GM18873 (cell line): ENCODE measurements around the gene RNF8.

Experiments used
- ATAC-seq: cut with Tn5 transposase; IDR thresholded peaks from one replicate; pipeline ENCODE4 v1.9.1; 2021; ENCODE audit warnings: mild to moderate bottlenecking, moderate library complexity, moderate number of reproducible peaks; ENCODE audit not compliant: unreplicated experiment, low FRiP score

Gene RNF8

GRCh38 chr6:37354526-37355384, 972 bp downstream of the RNF8 start:
- ATAC-seq: no peak

- no peak for ATAC-seq
Observed at GRCh38 chr6:37357288-37357687, 3.5 kb downstream of the RNF8 start.

DNA sequence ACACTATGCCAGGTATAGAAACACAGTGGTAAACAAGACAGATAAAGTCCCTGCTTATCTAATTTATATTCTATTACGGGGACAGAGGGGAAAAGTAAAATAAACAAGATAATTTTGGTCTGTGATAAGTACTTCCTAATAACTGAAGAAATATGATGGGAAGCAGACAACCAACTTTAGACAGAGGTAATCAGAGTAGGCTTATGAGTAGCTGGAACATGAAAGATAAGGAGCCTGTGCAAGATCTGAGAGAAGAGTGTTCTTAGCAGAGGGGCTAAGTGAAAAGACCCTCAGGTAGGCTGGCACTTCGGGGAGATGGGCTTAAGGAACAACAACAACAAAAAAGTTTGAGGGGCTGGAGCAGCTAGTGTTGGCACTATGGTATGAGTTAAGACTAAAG, 4.1 kb downstream of the RNF8 start:
- no peak for ATAC-seq

DNA sequence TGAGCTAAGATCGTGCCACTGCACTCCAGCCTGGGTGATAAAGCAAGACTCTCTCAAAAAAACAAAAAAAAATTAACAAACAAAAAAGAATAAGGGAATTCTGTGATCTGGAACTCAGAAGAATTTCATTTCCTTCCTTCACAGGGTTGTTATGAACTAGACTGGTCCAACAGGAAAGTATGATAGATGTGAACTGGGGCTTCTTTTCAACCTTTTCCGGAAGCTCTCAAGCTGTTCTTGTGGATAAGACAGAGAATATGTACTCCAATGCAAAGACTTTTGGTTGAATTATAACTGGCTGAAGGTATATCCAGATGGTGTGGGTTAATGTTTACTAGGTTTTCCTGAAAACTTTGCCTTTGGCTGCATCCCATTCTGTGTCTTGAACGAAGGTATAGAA, 5.3 kb downstream of the RNF8 start:
- ATAC-seq: no peak

DNA sequence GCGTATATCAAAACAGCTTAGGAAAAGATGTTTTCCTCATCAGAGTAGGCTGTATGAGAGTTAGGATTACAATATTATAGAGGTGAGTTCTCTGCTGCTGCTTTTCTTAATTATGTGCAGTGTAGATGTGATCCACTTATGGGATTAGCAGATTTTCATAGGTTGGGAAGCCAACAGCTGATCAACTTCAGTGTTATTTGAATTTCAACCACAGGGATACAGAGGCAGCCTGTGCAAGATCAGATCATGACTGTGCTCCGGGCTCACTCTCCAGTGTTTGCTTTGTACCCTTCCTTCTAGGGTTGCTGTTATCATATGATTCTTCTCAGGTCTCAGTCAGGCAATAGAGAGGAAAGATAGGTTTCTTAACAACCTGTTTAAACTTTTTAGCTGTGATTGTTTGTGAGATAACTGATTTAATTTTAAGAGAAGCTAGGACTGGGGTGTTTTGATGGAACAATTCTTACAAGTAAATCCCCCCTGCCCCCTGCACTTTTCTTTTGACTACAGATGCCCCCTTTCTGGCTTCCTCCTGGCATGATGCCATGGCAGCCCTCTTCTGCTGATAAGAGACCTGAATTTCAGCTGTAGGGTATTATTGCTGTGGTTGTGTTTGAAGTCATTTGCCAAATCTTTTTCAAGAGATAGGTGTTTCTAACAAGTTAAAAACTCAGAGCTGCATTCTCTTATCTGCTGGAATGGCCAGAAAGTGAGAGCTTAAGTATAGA, 8.5 kb downstream of the RNF8 start:
- no peak for ATAC-seq

DNA sequence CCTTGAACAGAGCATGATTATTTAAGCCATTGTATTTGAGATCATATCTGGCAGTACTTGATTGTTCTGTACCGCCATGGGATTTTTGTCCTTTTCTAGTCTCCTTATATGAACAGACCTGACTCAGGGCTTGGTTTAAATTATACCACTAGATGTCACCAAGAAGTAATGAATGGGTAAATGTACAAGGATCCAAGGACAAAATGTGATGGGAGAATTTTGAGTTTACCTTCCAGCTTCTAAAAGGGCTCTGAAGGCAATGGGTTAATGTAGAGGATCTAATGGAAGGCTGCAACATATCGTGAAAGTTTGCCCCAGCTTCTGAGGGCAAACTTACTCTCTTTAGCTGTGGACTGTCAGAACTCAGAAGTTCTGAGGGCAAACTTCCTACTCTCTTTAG, 12.0 kb downstream of the RNF8 start:
- no peak for ATAC-seq

GRCh38 chr6:37366910-37367309, 13.1 kb downstream of the RNF8 start:
- no peak for ATAC-seq

GRCh38 chr6:37368961-37369320, 15.2 kb downstream of the RNF8 start:
- ATAC-seq: no peak

DNA sequence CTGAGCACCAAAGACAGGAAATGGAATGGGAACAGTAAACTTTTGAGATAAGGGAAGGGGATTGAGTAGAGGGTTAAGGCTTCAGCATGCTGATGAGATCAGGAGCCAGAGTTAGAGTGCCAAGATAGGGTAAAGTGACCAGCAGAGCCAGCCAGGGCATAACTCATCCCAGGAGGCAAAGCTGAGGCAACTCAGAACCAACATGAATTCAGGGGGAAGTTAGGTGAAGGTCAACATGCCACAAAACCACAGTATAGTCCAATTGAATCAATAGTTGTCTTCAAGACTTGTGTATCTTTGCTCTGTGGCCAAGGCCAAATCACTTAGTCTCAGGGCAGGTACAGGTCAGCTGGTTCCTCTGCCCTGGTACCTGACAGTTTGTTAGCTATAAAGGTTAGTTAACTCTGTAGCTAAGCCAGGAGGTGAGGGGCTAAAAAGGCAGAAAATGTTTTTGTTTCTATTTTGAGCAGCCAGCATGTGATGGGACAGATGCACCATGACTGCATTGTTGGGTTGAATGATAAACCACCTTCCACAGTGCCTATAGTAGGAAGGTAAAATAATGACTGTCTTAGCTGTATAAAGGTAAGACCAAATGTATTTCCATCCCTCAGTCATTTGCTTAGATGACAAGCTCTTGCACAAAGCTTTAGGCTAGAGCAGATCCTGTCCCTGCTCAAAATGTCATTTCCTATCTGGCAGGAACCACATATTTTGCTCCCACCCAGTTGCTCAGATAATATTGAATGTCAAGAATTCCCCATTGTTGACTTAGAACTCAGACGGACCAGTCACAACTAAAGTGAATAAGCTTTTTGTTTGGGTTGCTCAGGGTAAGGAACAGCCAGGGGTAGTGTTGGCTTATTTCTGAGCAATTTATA, 15.8 kb downstream of the RNF8 start:
- no peak for ATAC-seq

DNA sequence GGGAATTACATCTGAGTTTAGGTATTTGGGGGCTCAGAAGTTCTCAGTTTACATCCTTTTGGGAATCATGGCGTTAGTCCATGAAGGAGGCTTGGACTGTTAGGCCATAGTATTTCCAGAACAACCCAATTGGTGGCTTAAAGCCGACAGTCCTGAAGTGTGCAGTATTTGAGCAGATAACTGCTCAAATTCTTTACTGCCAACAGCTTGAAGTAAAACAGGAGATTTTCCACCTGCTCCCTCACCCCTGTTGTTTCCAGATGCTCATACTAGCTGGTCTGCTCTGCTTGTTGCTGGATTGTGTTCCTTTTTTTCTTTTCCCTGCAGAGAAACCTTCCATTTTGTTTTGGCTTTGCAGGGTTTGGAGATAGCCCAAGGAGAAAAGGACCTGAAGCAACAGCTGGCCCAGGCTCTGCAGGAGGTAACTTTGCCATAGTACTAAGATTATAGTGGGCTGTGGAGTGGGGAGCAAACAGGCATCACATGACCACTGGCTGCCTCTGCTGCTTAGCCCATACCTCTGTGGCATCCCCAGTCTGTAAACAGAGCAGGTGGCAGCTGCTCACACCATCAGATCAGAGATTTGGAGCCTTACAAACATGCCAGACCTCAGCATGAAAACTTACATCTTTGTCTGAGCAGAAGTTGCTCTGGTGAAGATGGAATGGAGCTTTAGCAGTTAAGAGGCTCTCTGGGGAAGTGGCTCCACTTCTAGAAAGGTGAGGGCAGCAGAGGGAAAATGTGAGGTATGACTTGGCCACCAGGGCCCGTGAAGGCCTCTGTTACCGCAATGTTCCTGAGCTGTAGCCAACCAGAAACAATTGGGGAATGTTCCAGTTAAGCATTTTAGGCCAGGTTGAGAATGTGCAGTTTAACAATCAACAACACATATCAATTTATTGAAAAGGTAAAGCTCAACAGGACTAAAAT, 17.6 kb downstream of the RNF8 start:
- ATAC-seq: no peak

DNA sequence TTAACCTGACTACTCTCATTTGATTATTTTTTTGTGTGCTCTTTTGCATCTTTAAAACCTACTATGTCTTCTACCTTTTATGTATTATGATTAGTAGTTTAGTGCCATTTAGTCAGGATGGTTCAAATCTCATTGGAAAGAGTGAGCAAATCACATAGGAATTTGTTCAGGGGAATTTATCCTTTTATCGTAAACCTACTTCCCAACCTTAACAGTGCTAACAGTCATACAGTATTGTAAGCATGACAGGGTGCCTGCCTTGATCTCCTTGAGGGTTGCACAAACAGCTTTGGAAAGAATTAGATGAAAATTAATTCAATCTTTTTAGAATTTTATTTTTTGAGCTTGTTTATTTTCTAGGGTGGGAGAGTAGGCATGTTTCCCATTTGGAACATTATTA, 18.3 kb downstream of the RNF8 start:
- no peak for ATAC-seq

- ATAC-seq: no peak
Observed at GRCh38 chr6:37373822-37374471, 20.2 kb downstream of the RNF8 start.

GRCh38 chr6:37375376-37375775, 21.6 kb downstream of the RNF8 start:
- no peak for ATAC-seq

GRCh38 chr6:37376078-37376743, 22.4 kb downstream of the RNF8 start:
- ATAC-seq: no peak

GRCh38 chr6:37381579-37381978, 27.8 kb downstream of the RNF8 start:
- ATAC-seq: peak; percentile 52

DNA sequence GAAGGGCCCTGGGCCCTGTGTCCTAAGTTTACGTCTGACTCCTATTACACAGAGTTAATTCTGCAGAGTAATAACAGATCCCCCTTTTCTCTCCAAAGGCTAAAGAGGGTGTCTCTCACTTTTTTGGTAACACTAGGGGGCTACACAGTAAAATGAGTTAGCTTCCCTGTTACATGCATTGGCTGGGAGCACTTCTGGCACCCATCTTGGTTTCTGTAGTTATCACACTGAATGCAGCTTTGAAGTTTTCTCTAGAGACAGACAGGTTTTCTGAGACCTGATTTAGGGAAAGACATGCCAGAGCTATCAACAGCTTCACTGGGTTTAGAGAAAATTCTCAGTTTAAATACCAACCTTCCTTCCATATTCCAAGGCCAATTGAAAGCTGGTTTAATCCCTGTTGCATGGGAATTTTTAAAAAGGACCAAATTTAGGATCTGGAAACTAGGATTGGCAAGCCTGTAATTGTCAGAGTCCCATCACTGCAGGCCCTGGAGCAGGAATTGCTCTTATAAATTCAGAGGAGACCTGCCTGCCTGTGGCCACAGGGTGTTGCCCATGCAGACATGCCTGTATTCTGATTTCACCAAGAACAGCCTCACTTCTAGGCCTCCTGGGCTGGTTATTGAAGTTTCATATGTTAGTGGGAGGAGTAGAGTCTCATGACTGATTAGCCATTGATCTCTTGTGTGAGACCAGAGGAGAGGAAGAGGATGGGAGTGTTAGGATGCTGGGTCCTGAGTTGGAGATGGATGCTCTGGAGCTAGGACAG, 29.4 kb downstream of the RNF8 start:
- ATAC-seq: no peak

- ATAC-seq: no peak
Observed at GRCh38 chr6:37388578-37388977, 34.8 kb downstream of the RNF8 start.

- no peak for ATAC-seq
Observed at GRCh38 chr6:37389857-37390256, 36.1 kb downstream of the RNF8 start.
